Brain microvascular endothelial cell (primary cell): ENCODE data around the gene DIPK1C.

Experiments
- DNase-seq: peaks from one replicate; pipeline ENCODE4 v3.0.0-alpha.2; 2020
- H3K27ac ChIP-seq: fragments of 250-450 bp; sonication (Bioruptor Pico); 2 replicates; pipeline ENCODE4 v1.5.1; 2020; ENCODE audit warnings: mild to moderate bottlenecking, moderate library complexity
- H3K27me3 ChIP-seq: fragments of 250-450 bp; sonication (Bioruptor Pico); replicated peaks from 2 replicates; pipeline ENCODE4 v1.5.1; 2020; ENCODE audit warnings: mild to moderate bottlenecking
- H3K36me3 ChIP-seq: fragments of 250-450 bp; sonication (Bioruptor Pico); replicated peaks from 2 replicates; pipeline ENCODE4 v1.5.1; 2020; ENCODE audit warnings: mild to moderate bottlenecking
- H3K4me3 ChIP-seq: 2 replicates; pipeline ENCODE4 v1.5.1; 2011; ENCODE audit warnings: low read depth, mild to moderate bottlenecking, control low read depth, low read length, moderate library complexity
- CTCF ChIP-seq: IDR thresholded peaks from 2 replicates; pipeline ENCODE4 v1.5.1; 2011; ENCODE audit warnings: low read depth, mild to moderate bottlenecking, moderate library complexity, low read length, control low read depth, inconsistent platforms; ENCODE audit errors: missing control alignments
- in situ Hi-C: cut with HindIII; loops from 2 replicates; pipeline ENCODE4 v1.10.0; 2017; ENCODE audit warnings: low sequenced_read_pairs, low pct_ligation_motif_present

DIPK1C gene

GRCh38 chr18:74418023-74418422 is 39.1 kb downstream of the DIPK1C start:
- Histone ChIP-seq H3K4me3 (no peak overlapping the region), H3K27ac (no peak overlapping the region), H3K27me3 (peaks cover 5% of the 10 kb centered on the region), H3K36me3 (no peaks in the 10 kb centered on the region)
- in situ Hi-C loops = no loop called here
- TF ChIP-seq CTCF = no peak
- DNase-seq = no peak

- in situ Hi-C loops = no loop called here
- peaks cover 5% of the 10 kb centered on the region for H3K27me3 ChIP-seq
- no peak for DNase-seq
- TF ChIP-seq CTCF = no peak
- H3K4me3 ChIP-seq = no peak overlapping the region
- no peaks in the 10 kb centered on the region for H3K36me3 ChIP-seq
- H3K27ac ChIP-seq = no peak overlapping the region
Observed at GRCh38 chr18:74416124-74416523, 41.0 kb downstream of the DIPK1C start.

- peaks cover 5% of the 10 kb centered on the region for H3K27me3 ChIP-seq
- in situ Hi-C loops = no loop called here
- H3K36me3 ChIP-seq = no peaks in the 10 kb centered on the region
- no peak overlapping the region for H3K27ac ChIP-seq
- no peak for TF ChIP-seq CTCF
- H3K4me3 ChIP-seq = no peak overlapping the region
- DNase-seq = no peak
Observed at GRCh38 chr18:74414953-74415515, 42.1 kb downstream of the DIPK1C start.

GRCh38 chr18:74413836-74414235 is 43.3 kb downstream of the DIPK1C start:
- no peak for TF ChIP-seq CTCF
- no peak overlapping the region for H3K27ac ChIP-seq
- no peaks in the 10 kb centered on the region for H3K36me3 ChIP-seq
- DNase-seq = no peak
- peaks cover 5% of the 10 kb centered on the region for H3K27me3 ChIP-seq
- H3K4me3 ChIP-seq = no peak overlapping the region
- in situ Hi-C loops = no loop called here

GRCh38 chr18:74412116-74412880 is 44.8 kb downstream of the DIPK1C start:
- Histone ChIP-seq H3K4me3 (no peak overlapping the region), H3K27me3 (peaks cover 5% of the 10 kb centered on the region), H3K27ac (no peak overlapping the region), H3K36me3 (no peaks in the 10 kb centered on the region)
- TF ChIP-seq CTCF = no peak
- in situ Hi-C loops = no loop called here
- DNase-seq = no peak
